Renal cortex interstitium (tissue), 11 donors: ENCODE measurements around the gene GSAP. TPM values are rescaled to one million over a fixed set of nuclear protein-coding genes. Genes with fewer than 3 reads are reported as not detected.
"Not testable (repeated sequence)": the region's sequence is repeated elsewhere in the genome, so short reads cannot be mapped to it uniquely, and the experiment has no call there.

Experiments
- DNase-seq, 11 donors: peaks; one replicate each; pipeline ENCODE4 v3.0.0-alpha.2; 2013; ENCODE audit warnings: low read depth in 9 of 11, low spot score in 4 of 11; ENCODE audit errors: extremely low read depth in 1 of 11
- polyA plus RNA-seq, 3 donors: library from polyadenylated mRNA; unstranded; fragments of 120-200 nt; gene quantifications; one replicate each; pipeline ENCODE4 v1.2.1, GENCODE V29; 2013; ENCODE audit not compliant: insufficient read length in 3 of 3

Gene GSAP
- polyA plus RNA-seq, 3 donors: 9.0 to 16.1 (median 12.7) TPM

DNA sequence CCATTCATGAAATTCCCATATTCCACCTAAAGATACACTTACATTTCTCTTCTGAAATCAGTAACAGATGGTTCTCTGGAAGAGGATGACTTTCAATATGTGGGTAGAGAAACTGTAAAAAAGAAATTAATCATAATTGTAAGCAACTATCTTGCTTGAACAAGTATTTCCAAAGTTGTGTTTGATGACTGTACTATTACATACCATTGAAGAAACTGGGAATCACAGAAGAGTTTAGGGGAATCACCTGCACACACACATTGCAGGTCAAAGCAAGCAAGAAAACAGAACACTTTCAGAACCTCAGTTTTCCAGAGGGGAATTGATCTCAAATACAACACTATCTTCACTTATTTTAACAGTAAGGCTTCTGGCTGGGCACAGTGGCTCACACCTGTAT, 33.6 kb downstream of the GSAP start:
- DNase-seq: no peak

DNA sequence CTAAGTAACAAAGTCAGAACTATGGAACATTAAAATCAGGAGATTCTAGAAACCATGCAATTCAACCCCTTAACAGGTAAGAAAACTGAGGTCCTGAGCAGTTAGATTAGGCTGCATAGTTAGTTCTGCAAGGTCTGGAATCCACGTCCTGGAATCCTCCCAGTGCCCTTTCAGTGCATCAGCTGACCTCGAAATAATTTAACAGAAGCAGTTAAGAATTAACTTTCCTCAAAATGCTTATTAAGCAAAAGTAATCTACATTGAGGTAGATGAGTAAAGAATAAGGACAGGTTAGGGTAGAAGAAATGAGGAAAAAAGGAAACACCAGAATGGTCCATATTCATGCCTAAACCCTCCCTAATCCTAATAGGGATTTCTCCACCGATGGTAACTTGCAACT, 37.6 kb downstream of the GSAP start:
- DNase-seq: no peak

DNA sequence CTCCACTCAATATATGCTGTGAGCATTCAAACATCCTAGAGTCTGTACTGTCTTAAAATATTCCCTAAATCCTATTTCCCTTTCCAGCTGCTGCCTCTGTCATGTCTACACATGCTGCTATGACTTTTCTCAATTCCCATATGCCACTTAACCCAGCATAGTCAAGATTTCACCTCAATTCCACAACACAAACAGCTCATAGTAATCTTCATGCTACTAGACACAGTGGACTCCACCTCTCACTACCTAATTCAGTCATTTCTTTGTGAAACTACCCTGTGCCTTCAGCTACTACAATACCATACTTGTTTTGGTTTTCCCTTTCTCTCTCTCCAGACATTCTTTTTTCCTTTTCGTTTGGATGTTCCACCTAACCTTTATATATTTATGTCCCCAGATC, 45.5 kb downstream of the GSAP start:
- DNase-seq: no peak

DNA sequence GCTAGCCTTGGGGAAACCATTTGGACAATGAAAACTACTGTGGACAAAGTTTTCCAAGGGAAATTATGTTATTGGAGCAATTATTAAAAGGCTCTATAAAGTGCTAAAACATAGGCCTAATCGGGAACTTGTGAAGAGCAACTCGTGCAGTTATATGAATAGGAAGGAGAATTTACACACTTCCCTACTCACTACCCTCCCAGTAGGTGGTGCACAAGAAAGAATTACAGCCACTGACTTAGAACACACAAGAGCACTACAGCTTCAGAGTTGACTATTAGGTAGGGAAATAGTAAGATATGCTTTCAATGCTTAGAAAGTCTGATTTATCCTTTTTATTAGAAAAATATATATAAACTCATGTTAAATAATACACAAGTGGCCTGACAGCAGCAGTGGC, 47.2 kb downstream of the GSAP start:
- DNase-seq: no peak

DNA sequence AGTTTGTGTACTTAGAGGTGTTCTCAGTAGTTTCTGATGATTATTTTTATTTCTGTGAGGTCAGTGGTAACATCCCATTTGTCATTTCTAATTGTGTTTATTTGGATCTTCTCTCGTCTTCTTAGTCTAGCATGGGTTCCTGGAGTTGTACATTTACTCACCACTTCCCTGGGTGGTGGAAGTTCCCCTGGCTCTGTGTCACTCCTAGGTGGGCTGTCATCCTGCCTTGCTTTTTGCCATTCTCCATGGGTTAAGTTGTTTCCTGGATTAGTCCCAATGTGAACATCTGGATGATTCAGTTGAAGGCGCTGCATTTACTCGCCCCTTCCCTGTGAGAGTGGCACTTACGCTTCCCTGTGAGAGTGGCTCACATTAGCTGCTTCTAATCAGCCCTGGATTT, 48.2 kb downstream of the GSAP start:
- DNase-seq: no peak

DNA sequence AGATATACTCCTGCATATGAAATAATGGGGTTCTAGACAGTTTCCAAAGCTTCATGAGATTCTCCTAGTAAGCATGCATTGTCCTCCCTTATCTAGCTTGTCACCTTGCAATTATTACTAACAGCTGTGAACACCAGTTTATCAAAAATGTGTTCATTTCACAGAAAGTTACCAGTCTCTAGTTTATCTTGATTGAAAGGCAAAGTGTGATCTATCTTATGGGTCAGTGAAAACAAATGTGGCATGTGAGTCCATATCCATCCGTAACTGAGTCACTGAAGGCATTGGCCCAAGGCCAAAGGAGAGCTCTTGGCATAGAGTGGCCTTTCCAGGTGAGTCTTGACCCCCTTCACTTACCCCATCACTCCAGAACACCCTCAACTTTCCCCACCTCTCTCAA, 53.2 kb downstream of the GSAP start:
- DNase-seq: no peak

DNA sequence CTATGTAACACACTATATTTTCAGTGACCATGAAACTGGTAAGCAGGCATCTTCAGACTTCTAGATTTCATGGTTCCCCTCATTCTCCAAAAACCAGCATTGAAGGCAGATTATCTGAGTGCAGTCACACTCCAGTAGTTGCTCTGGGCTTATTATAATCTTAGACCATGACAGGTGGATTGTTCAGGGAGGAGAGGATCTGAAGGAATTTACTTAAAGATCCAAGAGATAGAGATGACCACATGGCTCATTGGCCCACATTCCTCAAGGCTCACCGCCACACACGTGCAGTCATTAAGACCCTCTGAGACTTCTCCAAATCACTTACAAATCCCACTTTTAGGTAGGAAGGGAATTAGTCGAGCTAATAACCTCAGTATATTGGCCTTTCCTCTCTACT, 55.2 kb downstream of the GSAP start:
- no peak for DNase-seq

DNA sequence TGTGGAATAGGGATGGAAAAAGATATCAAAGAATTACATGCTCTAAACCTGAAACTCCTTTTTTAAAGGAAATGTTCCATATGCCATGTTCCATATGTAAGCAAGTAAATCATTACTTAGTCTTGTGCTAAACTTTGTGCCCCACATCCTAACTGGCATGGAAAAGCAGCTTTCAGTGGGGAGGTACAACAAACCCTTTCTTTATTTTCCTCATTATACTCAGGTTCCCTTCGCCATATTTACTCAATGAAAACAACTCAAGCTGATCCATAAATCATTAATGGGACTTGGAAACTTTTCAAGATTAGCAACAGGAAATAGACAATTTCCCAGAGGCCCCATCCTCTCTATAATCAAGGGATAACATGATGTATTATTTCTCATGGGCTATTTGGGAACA, 56.0 kb downstream of the GSAP start:
- peak in 4 of 11 donors; percentile 3 to 51 (median 16) for DNase-seq

DNA sequence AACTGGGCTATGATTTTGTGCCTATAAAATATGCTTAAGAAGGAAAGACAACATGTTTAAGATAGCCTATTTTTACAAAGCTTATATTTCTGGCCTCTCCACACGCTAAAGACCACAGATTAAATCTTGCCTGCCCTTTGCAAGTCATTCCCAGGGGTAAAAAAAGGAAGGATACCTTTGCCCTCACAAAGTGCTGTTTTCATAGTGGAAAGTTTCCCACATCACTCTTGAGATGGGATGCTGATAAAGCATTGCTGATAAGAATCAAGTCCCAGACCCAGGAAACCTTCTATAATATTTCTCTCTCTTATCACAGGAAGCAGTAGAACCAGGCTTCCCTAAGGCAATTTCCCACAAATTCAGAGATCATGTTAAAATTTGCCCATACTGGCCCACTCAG, 56.5 kb downstream of the GSAP start:
- DNase-seq: no peak

DNA sequence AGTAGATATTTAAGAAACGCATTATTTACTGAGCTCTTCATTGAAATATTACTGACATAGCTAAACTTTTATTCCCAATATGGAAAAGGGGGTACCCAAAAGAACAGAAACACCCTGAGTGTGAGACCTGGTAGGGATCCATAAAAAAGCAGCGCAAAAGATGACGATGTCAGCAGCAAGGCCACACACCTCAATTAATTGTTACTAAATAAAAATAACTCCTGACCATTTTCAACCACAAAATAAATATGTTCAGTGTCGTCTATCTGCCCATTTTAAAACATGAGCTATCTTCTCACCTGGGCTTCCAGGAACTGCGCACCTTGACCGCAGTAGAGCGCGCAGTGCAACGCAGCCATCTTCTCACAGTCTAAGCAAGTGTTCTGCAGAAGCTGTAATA, 61.2 kb downstream of the GSAP start:
- no peak for DNase-seq

DNA sequence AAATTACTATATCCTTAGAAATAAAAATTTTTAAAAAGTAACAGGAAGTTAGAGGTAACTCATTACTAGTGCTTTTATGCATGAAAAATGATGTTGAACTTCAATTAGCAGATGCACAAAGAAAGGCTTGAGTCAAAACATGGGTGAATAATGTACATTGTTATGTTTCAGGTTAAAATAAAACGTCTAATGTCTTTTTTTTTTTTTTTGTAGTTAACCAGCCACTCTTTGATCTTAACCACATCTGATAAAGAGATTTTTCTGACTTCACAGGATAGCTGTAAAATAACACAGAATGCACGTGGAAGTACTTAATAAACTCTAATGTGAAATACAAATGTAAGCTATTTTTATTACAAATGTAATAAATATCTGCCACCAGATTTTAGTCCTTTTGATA, 61.7 kb downstream of the GSAP start:
- DNase-seq: no peak

DNA sequence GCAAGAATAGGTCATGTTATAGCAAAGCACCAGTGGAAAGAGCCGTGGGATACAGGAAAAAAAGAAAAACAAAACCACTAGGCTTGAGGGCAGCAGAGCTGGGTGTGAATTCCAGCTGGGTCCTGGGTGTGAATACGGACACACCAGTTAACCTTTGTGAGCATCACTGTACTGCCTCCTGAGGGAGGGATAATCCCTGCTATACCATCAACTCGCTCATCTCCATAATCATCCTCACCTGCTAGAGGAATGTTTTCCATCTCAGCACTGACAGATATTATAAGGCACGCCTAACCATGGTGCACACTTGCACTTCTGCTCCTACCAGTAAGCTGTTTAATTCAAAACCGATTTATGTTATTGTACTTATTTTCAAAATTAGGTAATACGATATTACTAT, 62.2 kb downstream of the GSAP start:
- no peak for DNase-seq

DNA sequence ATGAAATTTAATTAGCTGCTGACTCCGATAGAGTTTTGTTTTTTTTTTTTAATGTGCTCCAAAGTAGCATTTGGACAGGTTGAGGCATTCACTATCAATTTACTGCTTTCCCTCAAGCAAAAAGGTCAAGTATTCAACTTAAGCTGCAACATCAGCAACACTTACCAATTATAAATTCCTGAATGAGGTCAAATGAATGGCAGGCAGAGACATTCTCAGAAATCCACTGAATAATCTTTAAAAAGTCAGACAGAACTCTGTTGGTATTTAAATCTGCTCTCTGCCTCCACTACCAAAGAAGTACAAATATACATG, 62.8 kb downstream of the GSAP start:
- no peak for DNase-seq

DNA sequence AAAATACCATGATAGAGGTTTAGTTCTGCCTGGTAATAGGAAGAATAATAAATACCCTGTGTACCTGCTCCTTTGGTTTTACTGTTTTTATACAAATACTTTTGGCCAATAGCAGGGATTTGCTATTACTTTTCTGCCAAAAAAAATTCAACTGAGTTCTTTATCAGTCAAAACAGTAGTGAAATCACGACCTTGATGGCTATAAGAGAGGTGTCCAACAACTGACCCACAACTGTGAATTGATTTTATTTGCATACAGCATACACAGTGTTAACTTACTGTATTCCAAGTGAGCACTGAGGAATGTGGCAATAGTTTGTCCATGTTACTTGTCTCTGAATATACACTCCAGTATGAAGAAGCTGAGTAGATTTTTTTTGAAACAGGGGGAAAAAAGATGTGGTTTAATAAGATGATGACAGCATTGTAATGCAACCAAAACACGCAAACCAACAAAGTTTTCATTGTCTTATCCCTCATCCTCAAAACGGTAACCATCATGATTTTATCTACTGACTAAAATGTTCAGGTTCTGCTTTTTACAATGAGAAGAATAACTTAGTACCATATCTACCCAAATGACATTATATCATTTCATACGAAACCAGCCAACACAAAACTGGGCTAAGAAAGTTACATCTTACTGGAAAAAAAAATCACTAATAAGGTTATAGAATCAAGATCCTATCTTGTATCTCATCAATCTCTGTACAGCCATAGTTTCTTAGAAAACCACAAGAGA, 63.3 kb downstream of the GSAP start:
- DNase-seq: no peak

DNA sequence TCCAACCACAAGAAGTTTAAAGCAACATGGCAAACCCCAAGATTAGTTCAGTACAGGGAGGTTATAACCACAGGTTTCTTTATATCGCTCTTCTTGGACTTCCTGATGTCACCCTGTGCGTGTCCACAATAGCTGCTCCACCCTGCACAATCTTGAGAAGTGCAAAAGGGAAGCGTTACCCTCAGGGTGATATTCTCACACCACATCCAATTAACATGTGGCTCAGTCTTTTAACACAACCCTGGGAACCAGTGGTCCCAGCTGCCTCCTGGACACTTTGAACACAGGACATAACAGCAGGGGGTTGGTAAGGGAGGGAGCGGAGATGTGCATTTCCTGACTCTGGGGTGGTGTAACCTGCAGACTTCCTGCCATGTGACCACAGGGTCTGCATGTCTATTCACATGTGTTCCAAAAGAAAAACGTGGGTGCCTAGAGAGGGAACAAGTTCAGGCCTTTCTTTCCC, 64.6 kb downstream of the GSAP start:
- no peak for DNase-seq

DNA sequence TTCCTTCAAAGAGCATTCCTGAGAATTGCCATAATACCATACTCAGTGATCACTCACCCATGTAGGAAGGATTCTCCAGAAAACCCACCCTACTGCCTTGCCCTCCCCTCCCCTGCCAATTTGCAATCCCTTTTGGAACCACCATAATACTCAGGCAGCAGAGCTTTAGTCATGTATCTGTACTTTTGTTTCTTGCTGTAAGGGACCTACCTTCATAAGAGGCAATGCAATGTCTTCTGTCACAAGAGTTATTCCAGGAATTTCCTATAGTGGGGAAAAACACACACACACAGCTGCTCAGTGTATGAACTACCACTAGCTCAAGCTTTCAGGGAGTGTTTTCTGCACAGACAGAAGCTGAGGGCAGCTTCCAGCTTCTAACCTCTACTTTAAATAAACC, 67.0 kb downstream of the GSAP start:
- peak in 1 of 11 donors; percentile 29 for DNase-seq

DNA sequence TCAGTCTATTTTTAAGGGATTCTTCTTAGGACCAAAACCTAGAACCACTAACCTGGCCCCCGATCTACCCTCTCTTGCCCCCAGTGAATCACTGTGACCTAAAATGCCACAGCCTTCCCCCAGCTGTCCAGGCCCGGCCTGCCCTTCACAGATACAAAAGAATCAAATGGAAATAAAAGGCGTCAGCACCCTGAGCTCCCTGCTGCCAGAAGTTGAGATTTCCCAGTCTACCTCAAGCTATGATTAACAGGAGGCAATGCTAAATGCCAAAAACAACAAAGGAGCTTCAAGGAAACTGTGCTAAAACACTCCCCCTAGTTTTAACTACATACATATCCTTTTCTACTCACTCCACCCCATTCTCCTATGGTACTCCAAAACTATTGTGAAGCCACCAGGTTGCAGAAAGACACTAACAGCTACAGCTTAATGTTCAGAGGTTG, 67.8 kb downstream of the GSAP start:
- DNase-seq: peak in 1 of 11 donors; percentile 37

DNA sequence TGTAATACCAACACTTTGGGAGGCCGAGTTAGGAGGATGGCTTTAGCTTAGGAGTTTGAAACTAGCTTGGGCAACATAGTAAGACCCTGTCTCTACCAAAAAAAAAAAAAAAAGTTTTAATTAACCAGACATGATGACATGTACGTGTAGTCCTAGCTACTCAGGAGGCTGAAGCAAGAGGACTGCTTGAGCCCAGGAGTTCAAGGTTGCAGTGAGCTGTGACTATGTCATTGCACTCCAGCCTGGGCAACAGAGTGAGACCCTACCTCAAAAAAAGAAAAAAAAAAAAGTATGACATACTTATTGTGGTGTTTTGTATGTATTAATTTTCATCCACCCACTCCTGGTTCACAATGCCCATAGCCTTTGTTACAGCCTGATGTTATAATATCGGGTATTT, 69.7 kb downstream of the GSAP start:
- DNase-seq: no peak

DNA sequence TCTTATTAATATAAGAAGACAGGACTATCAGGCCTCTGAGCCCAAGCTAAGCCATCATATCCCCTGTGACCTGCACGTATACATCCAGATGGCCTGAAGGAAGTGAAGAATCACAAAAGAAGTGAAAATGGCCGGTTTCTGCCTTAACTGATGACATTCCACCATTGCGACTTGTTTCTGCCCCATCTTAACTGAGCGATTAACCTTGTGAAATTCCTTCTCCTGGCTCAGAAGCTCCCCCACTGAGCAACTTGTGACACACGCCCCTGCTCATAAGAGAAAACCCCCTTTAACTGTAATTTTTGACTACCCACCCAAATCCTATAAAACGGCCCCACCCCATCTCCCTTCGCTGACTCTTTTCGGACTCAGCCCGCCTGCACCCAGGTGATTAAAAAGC, 70.7 kb downstream of the GSAP start:
- DNase-seq: not testable (repeated sequence)

DNA sequence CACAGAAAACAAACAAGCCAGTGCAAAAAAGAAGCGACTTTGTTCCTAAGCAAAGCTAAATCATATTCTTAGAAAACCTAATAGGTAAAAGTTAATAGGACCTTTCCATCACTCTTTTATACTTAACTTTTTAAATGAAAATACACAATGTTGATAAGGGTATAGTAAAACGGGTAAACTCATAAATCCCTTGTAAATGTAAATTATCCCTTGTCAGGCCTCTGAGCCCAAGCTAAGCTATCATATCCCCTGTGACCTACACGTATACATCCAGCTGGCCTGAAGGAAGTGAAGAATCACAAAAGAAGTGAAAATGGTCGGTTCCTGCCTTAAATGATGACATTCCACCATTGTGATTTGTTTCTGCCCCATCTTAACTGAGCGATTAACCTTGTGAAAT, 76.4 kb downstream of the GSAP start:
- no peak for DNase-seq

DNA sequence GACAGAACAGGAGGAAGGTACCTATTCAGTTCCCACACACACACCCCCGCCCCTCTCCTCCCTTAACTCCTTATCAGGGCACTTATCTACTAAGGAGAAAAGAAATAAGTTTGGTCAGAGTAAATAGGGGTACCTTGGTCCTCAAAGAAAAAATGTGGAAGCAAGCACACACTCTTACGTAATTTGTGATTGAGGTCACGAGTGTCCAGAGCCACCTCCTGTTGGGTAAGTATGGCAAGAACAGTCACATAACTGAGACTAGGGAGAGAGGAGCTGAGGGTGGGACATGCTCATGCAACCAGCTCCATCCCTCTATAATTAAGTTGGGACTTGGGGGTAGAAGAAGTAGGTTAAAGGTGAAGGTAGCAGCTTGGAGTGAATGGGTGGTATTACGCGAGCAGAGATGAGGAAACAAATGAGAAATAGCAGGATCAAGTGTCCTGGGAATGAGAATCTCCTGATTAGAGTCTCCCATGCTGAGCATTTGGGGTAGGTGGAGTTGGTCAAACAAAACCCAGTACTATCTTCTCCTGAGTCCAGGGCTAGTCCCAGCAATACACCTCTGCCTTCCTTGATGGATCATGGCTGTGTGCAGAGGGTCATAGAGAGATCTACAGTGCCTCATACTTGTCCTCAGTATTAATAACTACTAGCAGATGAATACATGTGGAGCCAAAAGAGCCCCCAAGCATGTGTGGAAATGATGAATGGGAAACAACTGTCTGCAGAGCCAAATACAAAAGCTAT, 77.1 kb downstream of the GSAP start:
- DNase-seq: no peak
